Activated CD4-positive, alpha-beta T cell treated with anti-CD3 and anti-CD28 coated beads, Interleukin-2, amount 50 U/mL, for 1 hour (primary cell): Measurements from ENCODE around the gene AFG1L.
"Not testable (repeated sequence)": the region's sequence is repeated elsewhere in the genome, so short reads cannot be mapped to it uniquely, and the experiment has no call there.

Experiments
- DNase-seq: peaks from one replicate; pipeline ENCODE4 v3.0.0-alpha.2; 2020

AFG1L gene

DNA sequence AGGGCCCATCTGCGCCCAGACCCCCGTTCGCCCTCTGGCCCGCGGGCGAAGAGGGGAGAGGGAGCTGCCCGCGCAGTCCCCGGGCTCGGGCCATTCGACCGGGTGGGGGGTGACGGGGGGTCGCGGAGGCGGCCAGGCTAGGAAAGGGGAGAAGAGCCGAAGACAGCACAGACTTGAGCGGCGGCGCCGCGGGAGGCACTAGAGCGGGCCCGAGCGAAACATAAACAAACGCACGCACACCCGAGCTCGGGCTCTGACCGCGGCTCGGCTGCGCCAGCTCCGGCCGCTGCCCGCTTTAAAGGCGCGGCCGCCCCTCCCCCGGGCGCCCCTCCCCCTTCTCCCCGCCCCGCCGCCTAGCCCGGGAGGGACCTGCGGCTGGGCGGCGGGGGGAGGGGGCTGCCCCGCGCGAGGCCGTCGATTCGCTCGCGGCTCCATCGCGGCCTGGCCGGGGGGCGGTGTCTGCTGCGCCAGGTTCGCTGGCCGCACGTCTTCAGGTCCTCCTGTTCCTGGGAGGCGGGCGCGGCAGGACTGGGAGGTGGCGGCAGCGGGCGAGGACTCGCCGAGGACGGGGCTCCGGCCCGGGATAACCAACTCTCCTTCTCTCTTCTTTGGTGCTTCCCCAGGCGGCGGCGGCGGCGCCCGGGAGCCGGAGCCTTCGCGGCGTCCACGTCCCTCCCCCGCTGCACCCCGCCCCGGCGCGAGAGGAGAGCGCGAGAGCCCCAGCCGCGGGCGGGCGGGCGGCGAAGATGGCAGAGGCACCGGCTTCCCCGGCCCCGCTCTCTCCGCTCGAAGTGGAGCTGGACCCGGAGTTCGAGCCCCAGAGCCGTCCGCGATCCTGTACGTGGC is 265.8 kb downstream of the AFG1L start, which contains the start of gene FOXO3:
Gene FOXO3, plus strand, starts transcription at position 455 of the 846 bp plus-strand sequence. Its CDS starts 292 bp downstream, at position 747.
- DNase-seq = peak; percentile 51

DNA sequence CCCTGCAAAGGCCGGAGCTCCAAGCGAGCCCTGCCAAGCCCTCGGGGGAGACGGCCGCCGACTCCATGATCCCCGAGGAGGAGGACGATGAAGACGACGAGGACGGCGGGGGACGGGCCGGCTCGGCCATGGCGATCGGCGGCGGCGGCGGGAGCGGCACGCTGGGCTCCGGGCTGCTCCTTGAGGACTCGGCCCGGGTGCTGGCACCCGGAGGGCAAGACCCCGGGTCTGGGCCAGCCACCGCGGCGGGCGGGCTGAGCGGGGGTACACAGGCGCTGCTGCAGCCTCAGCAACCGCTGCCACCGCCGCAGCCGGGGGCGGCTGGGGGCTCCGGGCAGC is 266.4 kb downstream of the AFG1L start:
- DNase-seq = not testable (repeated sequence)

DNA sequence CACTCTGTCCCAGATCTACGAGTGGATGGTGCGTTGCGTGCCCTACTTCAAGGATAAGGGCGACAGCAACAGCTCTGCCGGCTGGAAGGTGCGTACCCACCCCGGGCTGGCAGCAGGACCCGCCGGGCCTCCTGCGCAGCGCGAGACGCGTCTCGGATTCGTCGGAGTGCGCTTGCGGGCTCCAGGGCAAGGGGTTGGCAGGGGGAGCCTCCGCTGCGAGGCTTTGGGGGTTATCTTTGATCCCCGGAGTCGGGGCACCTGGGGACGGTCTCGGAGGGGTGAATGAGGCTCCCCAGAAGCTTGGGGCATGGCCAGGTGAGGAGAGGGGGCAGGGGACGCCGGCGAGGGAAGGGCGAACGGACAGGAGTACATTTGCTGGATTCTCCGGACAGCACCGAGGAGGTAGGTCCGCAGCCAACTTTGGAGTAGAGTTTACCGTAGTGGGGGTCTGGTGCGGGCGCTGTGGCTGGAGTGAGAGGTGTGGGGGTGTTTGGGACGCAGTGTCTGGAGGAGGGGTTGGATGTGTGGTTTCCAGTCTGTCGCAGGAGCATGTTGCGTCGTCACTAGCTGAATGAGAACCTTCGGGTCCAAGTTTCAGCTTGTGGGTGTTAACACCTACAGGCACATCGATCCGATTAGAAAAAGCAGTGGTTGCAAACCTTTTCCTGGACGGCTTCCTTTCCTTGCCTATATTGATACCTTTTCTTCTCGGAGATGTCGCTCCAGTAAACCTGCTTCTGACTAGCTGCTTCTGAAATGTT is 267.1 kb downstream of the AFG1L start:
- DNase-seq = no peak

DNA sequence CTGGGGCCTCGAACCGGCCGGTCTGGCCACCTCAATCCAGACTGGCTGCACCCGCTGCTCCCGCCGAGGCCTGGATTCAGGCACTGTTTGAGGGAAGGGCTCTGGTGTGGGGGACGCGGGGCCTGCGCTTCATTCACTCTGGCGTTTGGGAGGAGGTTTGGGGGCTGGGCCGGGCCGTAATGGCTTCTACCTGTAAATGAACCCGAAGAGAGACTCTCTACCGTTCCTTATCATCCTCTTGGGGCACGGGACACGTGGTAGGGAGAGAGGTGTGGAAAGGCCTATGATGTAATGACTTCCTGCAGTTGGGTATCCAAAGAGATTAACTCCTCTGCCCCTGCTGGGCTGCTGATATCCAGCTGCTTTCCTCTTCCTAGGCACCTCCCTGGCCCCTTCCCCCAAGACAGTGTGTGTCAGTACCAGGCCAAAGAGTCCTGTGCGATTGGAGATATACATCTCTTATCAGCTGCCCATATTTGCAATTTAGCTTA is 267.7 kb downstream of the AFG1L start:
- DNase-seq = no peak

DNA sequence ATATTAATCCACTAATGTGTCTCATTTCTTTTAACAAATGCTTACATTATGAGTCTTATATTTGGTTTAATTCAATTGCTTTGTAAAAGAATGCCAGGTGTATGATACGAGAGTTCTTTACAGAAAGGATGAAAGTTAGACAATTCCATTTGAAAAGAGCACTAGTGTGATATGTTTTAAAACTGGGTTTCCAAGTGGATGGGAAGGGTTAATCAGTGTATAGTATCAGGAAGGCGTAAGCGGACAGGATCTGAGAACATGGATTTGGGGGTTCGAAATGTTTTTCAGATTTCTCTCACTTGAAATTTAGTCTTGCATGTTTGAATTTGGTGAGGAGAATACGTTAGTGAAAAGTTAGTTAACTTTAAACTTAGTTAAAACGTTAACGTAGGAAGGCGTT is 268.4 kb downstream of the AFG1L start:
- DNase-seq = no peak

DNA sequence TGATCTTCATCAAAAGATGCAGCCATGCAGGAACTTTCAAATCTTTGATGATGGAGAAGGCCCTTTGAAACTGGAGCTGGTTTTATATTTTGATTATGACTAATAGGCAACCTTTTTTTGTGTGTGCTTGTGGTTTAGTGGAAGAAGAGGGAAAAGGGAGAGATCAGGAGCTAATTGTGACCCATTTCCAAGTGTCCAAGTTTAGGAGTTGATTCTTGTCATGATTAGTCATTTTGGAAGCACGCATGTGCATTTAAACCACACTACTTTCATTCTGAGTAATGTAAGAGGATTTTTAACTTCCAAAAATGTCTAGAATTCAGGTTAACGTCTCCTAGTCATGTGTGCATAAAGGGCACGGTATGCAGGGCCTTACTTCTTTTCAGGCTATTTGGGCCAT is 269.3 kb downstream of the AFG1L start:
- no peak for DNase-seq

DNA sequence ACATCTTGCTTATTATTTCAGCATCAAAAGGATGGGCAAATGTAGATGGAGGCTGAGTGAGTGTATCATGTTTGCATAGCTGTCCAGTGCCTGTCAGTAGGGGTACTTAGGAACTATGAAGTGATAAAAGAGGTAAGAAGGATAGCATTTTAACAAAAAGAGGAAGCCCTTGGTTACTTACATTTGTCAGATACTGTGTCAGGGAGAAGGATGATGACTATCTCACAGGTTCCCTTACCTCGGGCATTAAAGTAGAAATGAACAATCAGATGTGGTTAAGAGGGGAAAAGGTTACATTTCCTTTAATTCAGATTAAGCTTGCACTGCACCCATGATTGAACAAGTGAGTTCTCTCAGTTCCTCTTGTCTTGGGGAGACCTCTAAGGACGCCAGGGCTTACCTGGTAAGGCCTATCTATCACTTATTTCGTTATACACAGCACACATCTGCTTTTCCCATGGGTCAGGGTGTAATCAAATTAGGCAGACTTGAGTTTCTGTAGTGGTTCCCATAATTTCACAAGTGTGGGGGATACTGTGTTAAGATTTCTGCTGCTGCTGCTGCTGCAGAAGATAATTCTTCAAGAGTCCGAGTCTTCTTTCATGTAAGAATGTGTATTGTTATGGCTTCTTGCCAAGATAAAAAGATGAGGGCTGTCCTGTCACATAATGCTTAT is 270.4 kb downstream of the AFG1L start:
- DNase-seq = no peak

DNA sequence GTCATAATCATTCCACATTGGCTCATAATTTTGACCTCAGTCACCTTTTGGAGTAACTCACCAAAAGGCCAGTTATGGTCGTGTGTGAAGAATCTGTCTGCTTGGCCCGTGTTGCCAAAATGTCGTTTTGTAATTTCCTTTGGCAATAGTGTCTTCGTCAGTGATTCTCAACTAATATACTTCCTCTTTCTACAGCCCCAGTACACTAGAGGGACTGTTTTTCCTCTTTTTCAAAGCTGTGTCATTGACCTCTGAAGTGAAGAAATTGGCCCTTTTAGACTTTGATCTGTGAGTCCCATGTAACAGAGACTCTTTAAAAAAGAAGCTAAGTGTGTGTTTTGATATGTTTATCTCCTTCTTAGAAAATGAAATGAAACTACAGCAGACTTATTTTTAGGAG is 271.0 kb downstream of the AFG1L start:
- DNase-seq = no peak

DNA sequence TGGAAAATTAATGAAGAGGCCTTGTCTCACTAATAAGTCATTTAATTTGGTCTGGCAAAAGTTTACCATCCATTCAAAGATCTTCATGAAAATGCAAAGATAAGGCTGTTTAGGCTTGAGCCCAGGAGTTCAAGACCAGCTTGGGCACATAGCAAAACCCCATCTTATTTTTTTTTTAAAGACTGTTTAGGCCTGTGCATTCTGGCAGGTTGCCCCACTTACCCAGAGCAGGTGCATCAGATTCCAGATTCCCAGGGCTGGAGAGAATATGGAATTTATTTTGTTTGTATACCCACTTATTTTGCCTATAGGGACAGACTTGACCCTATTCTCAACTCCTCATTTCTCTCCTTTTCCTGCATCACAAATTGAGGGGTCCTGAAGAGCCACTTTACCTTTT is 271.6 kb downstream of the AFG1L start:
- DNase-seq = no peak

DNA sequence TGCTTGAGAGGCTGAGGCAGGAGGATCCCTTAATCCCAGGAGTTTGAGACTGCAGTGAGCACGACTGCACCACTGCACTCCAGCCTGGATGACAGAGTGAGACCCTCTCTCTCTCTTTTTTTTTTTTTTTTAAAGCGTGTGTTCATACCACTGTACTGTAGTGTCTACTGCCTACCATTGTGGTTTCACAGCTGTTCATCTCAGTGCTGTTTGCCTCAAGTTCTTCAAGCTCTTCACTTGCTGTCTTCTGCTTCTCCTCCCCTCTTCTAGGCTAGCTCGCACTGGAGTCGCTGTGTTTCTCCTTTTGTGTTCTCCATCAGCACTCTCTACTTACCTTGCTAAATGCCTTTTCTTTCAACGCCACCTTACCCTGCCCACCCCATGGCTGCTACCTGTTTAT is 273.2 kb downstream of the AFG1L start:
- DNase-seq = no peak

DNA sequence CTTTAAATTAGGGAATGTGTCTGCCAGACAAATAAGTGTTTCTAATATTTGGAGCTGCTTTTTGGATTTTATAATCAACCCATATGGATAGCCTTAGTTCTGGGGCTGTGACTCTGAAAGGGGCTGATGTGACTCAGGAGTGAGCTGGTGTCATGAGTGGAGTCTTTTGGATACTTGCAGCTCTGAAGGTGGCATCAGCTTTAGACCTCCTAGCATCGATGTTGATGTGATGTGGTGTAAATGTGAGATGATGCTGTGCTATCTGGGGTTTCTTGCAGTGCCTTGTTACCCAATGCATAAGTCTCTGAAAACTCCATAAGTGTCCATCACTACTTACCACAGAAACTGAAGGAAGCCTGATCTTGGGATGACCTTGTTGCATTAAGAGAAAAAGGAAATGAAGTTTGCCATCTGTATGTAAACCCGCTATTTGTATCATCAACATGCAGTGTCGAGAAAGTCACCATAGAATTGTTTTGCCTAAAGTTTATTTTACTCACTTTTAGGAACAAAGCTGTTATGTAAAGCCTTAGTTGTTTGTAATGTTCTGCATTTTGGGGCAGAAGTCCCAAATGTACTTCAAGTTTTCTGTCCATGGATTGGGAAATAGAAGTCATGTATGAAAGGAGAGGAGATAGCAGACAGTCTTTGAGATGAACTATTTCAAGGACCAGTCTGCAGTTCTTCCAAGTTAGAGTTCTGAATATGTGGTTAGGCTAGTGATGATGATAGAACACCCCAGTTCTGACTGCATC is 273.9 kb downstream of the AFG1L start:
- DNase-seq = no peak

DNA sequence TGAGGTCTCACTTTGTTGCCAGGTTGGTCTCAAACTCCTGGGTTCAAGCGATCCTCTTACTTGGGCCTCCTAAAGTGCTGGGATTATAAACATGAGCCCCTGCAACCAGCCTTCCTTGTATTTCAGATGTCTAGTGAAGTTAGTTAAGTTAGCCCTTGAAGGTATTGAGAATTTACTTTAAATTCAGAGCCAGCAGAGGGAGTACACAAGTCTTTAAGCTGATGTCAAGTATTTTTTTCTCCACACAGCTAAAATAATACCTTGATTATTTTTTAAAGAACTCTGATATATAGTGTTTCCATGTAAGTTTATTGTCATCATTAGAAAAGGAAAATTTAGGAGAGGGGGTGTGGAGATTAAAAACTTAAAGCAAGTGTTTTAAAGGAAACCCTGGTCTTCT is 275.7 kb downstream of the AFG1L start:
- DNase-seq = no peak

DNA sequence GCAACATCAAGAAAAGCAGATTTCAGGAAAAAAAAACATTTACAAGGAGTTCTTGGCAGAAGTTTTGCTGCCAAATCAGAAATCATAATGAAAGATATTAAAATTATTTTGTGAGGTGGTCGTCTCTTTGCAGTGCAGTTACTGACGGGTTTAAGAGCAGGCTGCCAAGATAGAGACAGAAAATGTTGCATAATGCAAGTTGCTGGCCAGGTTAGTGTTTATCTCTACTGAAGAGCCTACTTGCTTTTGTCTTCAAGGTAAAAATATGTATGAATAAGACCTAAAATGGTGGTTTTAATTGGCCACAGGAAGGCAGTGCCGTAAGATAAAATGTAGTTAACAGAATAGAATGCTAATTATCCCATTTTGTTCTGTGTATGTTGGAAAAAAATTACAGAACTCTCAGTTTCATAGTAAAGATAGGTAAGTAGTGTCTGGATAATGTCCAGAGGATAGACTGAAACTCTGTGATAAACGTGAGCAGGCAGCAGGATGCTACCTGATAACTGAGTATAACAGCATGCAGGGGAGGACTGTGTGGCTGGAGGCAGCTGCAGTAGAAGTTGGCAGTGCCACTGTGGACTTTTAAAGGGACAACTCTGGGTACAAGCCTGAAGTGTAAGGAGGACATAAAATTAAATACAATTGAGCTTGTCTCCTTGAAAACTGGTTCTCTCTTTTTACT is 279.7 kb downstream of the AFG1L start:
- no peak for DNase-seq
